Kidney (tissue), 14 donors: ENCODE data around the gene LTBP1. TPM values are rescaled to one million over a fixed set of nuclear protein-coding genes. Genes with fewer than 3 reads are reported as not detected.

ENCODE experiments used
- DNase-seq, 5 donors: peaks; one replicate each; pipeline ENCODE4 v3.0.0-alpha.2; 2013 to 2020
- FAIRE-seq: peaks from 2 replicates; lab custom pipeline; 2012; peaks lifted over from hg19 to GRCh38; lab: Jason Lieb, UNC
- H3K27ac ChIP-seq, 2 donors: one replicate each; pipeline ENCODE4 v1.7.0; 2013; ENCODE audit warnings: low read depth in 2 of 2, low read length in 2 of 2, inconsistent platforms in 1 of 2
- H3K27me3 ChIP-seq: one replicate; pipeline ENCODE4 v1.7.1; 2013; ENCODE audit warnings: low read length, inconsistent platforms; ENCODE audit not compliant: control insufficient read depth, insufficient read depth
- H3K36me3 ChIP-seq, 3 donors: one replicate each; pipeline versions ENCODE4 v1.7.0 to v1.7.1; 2013; ENCODE audit warnings: low read length in 3 of 3, control low read depth in 1 of 3, inconsistent platforms in 1 of 3; ENCODE audit not compliant: insufficient read depth in 3 of 3, control insufficient read depth in 2 of 3
- H3K4me1 ChIP-seq, 3 donors: one replicate each; pipeline versions ENCODE4 v1.7.0 to v1.7.1; 2013; ENCODE audit warnings: low read length in 3 of 3, inconsistent platforms in 1 of 3, low read depth in 1 of 3; ENCODE audit not compliant: control insufficient read depth in 2 of 3, insufficient read depth in 2 of 3
- H3K4me3 ChIP-seq, 3 donors: one replicate each; pipeline versions ENCODE4 v1.7.0 to v1.8.1; 2013; ENCODE audit warnings: low read length in 3 of 3, control low read depth in 1 of 3, inconsistent platforms in 1 of 3
- H3K9ac ChIP-seq, 3 donors: one replicate each; pipeline versions ENCODE4 v1.7.0 to v1.7.1; 2013; ENCODE audit warnings: low read length in 3 of 3, control low read depth in 1 of 3, inconsistent platforms in 1 of 3
- H3K9me3 ChIP-seq, 3 donors: one replicate each; pipeline versions ENCODE4 v1.7.0 to v1.7.1; 2013; ENCODE audit warnings: low read length in 3 of 3, control low read depth in 1 of 3, inconsistent platforms in 1 of 3; ENCODE audit not compliant: control insufficient read depth in 2 of 3, insufficient read depth in 1 of 3
- intact Hi-C: fragments of 100-400 bp; cut with DNase I; formaldehyde crosslinking; loops from one replicate; pipeline ENCODE4 v1.11.1; 2022
- polyA plus RNA-seq: library from polyadenylated mRNA; stranded (reverse); fragments of 350-450 nt; fragmentation: Illumina TruSeq; extraction: RNeasy Lipid Tissue Mini Kit (QIAGEN cat#74804); gene quantifications from one replicate; pipeline ENCODE4 v1.2.3, GENCODE V29; 2014; ENCODE audit warnings: low read depth, low replicate concordance; ENCODE audit not compliant: insufficient read depth
- total RNA-seq: library from RNA; stranded (reverse); fragmentation: NEBNext Ultra II Directional; extraction: Animal tissue kit (Norgen Biotek cat#: 25700); gene quantifications from one replicate; pipeline ENCODE4 v1.2.1, GENCODE V29; 2021
- TF ChIP-seq, protein P1 (sequence below): IDR thresholded peaks from 3 replicates; pipeline ENCODE4 v1.5.1; 2012; ENCODE audit warnings: mild to moderate bottlenecking, moderate library complexity, borderline replicate concordance; ENCODE audit not compliant: insufficient read depth; ENCODE audit errors: extremely low read depth
- donor health status: control.
- donor health status: control.
- donor health status: control.
- donor health status: control.
- donor health status: control.
- donor health status: DM: yes; HTN: yes; CAD: no.
- donor health status: Normal renal cell carcinoma (clear cell type).

Gene LTBP1
- total and polyA plus RNA-seq, 2 donors from 2014 or later: 9.3 to 39.8 TPM

DNA sequence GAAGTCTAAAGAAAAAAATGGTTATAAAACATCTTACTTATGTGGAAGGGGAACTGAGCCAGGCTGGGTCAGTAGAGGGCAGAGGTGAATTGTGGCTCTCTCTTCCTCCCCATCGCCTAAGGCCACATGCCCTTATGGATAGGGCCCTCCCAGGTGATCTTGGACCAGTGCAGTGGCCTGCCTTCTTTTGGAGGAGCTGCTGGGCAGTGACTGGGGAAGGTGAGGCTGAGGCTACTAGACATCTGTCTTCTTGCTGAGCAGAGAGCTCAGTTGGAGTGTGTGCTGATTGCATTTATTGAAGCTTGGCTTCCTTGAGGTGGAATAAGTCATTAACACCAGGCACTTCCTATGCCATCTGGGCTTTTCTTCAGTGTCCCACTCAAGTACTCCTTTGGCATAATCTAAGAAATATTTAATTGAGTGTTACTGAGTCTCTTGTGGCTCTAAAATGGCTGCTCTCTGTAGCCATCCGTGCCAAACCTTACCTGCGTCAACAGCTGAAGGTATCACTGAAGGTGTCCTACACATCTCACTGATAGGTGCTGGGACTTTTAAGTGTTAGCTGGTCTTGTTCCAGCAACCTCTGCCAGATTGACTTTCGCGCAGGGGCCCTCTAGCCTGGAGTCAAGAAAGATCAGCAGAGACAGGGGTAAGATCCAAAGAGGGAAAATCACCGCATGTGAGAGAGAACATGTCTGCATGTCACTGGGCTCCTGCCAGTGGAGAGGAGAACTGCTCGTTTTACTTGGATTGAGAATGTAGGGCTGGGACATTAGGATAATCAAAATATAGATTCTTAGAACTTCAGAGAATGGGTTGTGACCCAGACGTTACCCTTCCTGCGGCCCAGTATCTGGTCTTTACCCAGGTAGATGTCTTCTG, 256.1 kb downstream of the LTBP1 start:
- H3K27me3 ChIP-seq: no peaks in the 10 kb centered on the region
- FAIRE-seq (no peak), DNase-seq (no peak)
- no peaks in the 10 kb centered on the region for H3K9me3 ChIP-seq
- no peaks in the 10 kb centered on the region for H3K36me3 ChIP-seq
- H3K4me1 ChIP-seq: no peaks in the 10 kb centered on the region
- no peak overlapping the region for H3K9ac ChIP-seq
- no peak overlapping the region for H3K4me3 ChIP-seq
- TF ChIP-seq, protein P1, sequence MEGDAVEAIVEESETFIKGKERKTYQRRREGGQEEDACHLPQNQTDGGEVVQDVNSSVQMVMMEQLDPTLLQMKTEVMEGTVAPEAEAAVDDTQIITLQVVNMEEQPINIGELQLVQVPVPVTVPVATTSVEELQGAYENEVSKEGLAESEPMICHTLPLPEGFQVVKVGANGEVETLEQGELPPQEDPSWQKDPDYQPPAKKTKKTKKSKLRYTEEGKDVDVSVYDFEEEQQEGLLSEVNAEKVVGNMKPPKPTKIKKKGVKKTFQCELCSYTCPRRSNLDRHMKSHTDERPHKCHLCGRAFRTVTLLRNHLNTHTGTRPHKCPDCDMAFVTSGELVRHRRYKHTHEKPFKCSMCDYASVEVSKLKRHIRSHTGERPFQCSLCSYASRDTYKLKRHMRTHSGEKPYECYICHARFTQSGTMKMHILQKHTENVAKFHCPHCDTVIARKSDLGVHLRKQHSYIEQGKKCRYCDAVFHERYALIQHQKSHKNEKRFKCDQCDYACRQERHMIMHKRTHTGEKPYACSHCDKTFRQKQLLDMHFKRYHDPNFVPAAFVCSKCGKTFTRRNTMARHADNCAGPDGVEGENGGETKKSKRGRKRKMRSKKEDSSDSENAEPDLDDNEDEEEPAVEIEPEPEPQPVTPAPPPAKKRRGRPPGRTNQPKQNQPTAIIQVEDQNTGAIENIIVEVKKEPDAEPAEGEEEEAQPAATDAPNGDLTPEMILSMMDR: no peak
- no peak overlapping the region for H3K27ac ChIP-seq
- intact Hi-C loops: no loop called here

DNA sequence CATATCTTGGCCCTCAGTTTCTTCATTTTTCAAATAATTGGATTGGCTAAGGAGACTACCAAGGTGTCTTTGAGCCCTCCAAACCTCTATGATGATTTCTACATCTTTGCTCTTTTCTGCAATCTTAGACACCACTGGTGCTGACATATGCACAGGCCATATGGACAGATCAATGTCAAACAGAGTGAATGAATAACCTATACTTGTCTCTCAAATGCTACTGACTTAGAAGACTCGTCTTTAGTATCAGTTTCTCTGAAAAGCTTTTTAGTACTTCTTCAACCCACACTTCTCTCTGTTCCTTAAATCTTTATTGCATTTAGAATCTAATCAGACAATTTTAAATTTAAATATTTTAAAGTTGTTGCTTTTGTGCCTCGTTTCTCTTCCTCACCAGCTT, 258.2 kb downstream of the LTBP1 start:
- H3K9me3 ChIP-seq: no peaks in the 10 kb centered on the region
- H3K9ac ChIP-seq: no peak overlapping the region
- no peaks in the 10 kb centered on the region for H3K27me3 ChIP-seq
- no peaks in the 10 kb centered on the region for H3K4me1 ChIP-seq
- H3K27ac ChIP-seq: no peak overlapping the region
- DNase-seq: no peak
- no peak for FAIRE-seq
- H3K36me3 ChIP-seq: no peaks in the 10 kb centered on the region
- intact Hi-C loops: no loop called here
- TF ChIP-seq, protein P1: no peak
- no peak overlapping the region for H3K4me3 ChIP-seq

DNA sequence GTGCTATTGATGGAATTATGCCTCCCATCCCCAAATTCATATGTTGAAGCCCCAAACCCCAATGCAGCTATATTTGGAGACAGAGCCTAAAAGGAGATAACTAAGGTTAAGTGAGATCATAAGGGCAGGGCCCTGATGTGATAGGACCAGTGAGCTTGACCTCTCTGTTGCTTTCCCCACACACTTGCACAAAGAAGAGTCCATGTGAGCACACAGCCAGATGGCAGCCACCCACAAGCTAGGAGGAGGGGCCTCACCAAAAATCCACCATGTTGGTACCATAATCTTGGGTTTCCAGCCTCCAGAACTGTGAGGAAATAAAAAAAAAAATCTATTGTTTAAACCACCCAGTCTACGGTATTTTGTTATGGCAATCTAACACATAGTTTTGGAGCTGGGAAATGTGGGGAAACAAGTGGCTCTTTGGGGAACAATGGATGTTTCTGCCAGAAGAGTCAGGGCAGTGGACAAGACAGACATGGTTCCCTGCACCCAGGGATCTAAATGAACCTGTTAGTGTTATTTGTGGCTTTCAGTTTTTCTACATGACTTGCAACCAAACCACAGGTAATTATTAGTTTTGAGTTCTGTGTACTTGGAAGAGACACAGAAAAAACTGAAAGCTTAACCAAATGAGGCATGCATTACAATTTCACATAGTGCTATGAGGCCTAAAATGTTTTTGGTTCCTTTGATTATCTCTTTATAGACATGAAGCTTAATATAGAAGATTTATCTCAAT, 259.1 kb downstream of the LTBP1 start:
- Histone ChIP-seq H3K27ac (no peak overlapping the region), H3K4me1 (no peaks in the 10 kb centered on the region), H3K9ac (no peak overlapping the region), H3K9me3 (no peaks in the 10 kb centered on the region), H3K36me3 (no peaks in the 10 kb centered on the region), H3K27me3 (no peaks in the 10 kb centered on the region), H3K4me3 (no peak overlapping the region)
- intact Hi-C loops: no loop called here
- TF ChIP-seq, protein P1: no peak
- FAIRE-seq (no peak), DNase-seq (no peak)
